ENCODE data around the gene PHLDB1.
A peak's percentile ranks its signal among the peaks of the same experiment; 100 is the strongest.

The PHLDB1 gene

GRCh38 chr11:118689852-118690552 is 82.6 kb downstream of the PHLDB1 start:
- DNase-seq, result peak; percentile 91

GRCh38 chr11:118690553-118691304 is 83.3 kb downstream of the PHLDB1 start:
- no peak for DNase-seq

- peak; percentile 90 for DNase-seq
Measured at GRCh38 chr11:118691926-118692830, 84.8 kb downstream of the PHLDB1 start.

GRCh38 chr11:118694185-118694584 is 86.8 kb downstream of the PHLDB1 start:
- DNase-seq, result no peak

GRCh38 chr11:118694771-118695170 is 87.4 kb downstream of the PHLDB1 start:
- DNase-seq, result no peak

- no peak for DNase-seq
Measured at GRCh38 chr11:118696673-118697226, 89.3 kb downstream of the PHLDB1 start.

- no peak for DNase-seq
Measured at GRCh38 chr11:118697346-118697745, 89.9 kb downstream of the PHLDB1 start.

- no peak for DNase-seq
Measured at GRCh38 chr11:118699506-118700220, 92.2 kb downstream of the PHLDB1 start.

- no peak for DNase-seq
Measured at GRCh38 chr11:118703563-118704106, 96.2 kb downstream of the PHLDB1 start.

- peak; percentile 37 for DNase-seq
Measured at GRCh38 chr11:118705111-118705741, 97.8 kb downstream of the PHLDB1 start.

- DNase-seq, result no peak
Measured at GRCh38 chr11:118705791-118706545, 98.6 kb downstream of the PHLDB1 start.

GRCh38 chr11:118706546-118706825 is 99.1 kb downstream of the PHLDB1 start:
- no peak for DNase-seq
